GM12878 (cell line): ENCODE measurements around the gene IFNLR1. TPM values are rescaled to one million over a fixed set of nuclear protein-coding genes. Genes with fewer than 3 reads are reported as not detected.
A peak's percentile ranks its signal among the peaks of the same experiment; 100 is the strongest.

Source experiments
- BHLHE40 ChIP-seq, 2 experiments: fragments of 450-650 bp in 1 of 2; IDR thresholded peaks; 2 replicates each; pipeline ENCODE4 v1.6.1; 2011 to 2017; ENCODE audit warnings: low read depth in 2 of 2, borderline replicate concordance in 1 of 2, improper control_type of control experiment in 1 of 2, low read length in 1 of 2, mild to moderate bottlenecking in 1 of 2
- BRCA1 ChIP-seq: IDR thresholded peaks from 2 replicates; pipeline ENCODE4 v1.6.1; 2011; ENCODE audit warnings: low read depth, low read length, improper control_type of control experiment
- EP300 ChIP-seq, 2 experiments: fragments of 150-350 bp in 1 of 2; IDR thresholded peaks; 2 replicates each; pipeline ENCODE4 v1.6.1; 2011 to 2012; ENCODE audit warnings: low read depth in 2 of 2, low read length in 2 of 2, borderline replicate concordance in 1 of 2, improper control_type of control experiment in 1 of 2, inconsistent platforms in 1 of 2; ENCODE audit not compliant: control insufficient read depth in 1 of 2
- ETV6 ChIP-seq, 2 experiments: fragments of 450-650 bp in 1 of 2; IDR thresholded peaks in 1 of 2; conservative IDR thresholded peaks in 1 of 2; 2 replicates each; pipeline ENCODE4 v1.6.1; 2014; ENCODE audit warnings: antibody characterized with exemption in 1 of 2, borderline replicate concordance in 1 of 2, low read depth in 1 of 2, mild to moderate bottlenecking in 1 of 2, moderate library complexity in 1 of 2
- GABPA ChIP-seq: IDR thresholded peaks from 2 replicates; pipeline ENCODE4 v1.6.1; 2014; ENCODE audit warnings: antibody characterized with exemption, low read depth, mild to moderate bottlenecking, inconsistent platforms
- IKZF2 ChIP-seq, 2 experiments: fragments of 450-650 bp; IDR thresholded peaks; 2 replicates each; pipeline ENCODE4 v1.6.1; 2017; ENCODE audit warnings: mild to moderate bottlenecking in 2 of 2, moderate library complexity in 2 of 2
- KAT2A ChIP-seq: conservative IDR thresholded peaks from 2 replicates; pipeline ENCODE4 v1.6.1; 2011; ENCODE audit warnings: low read depth, low read length; ENCODE audit not compliant: control insufficient read depth
- MTA2 ChIP-seq: fragments of 450-650 bp; IDR thresholded peaks from 2 replicates; pipeline ENCODE4 v1.6.1; 2016; ENCODE audit warnings: low read depth, mild to moderate bottlenecking, moderate library complexity
- MTA3 ChIP-seq: IDR thresholded peaks from 2 replicates; pipeline ENCODE4 v1.6.1; 2012; ENCODE audit warnings: low read length, inconsistent platforms, borderline replicate concordance
- NBN ChIP-seq: fragments of 450-650 bp; IDR thresholded peaks from 2 replicates; pipeline ENCODE4 v1.6.1; 2016
- NFIC ChIP-seq: IDR thresholded peaks from 2 replicates; pipeline ENCODE4 v1.6.1; 2012; ENCODE audit warnings: low read depth, mild to moderate bottlenecking, inconsistent platforms, low read length, moderate library complexity
- NR2F1 ChIP-seq: fragments of 450-650 bp; conservative IDR thresholded peaks from 2 replicates; pipeline ENCODE4 v1.6.1; 2017; ENCODE audit warnings: mild to moderate bottlenecking
- POLR2A ChIP-seq: IDR thresholded peaks from 2 replicates; pipeline ENCODE4 v1.6.1; 2011; ENCODE audit warnings: low read depth, mild to moderate bottlenecking, low read length
- SMAD1 ChIP-seq: fragments of 450-650 bp; IDR thresholded peaks from 2 replicates; pipeline ENCODE4 v1.6.1; 2018; ENCODE audit warnings: mild to moderate bottlenecking, low read depth; ENCODE audit not compliant: partially characterized antibody
- SUPT20H ChIP-seq: IDR thresholded peaks from 2 replicates; pipeline ENCODE4 v1.6.1; 2011; ENCODE audit warnings: low read depth, mild to moderate bottlenecking, low read length, moderate library complexity, borderline replicate concordance; ENCODE audit not compliant: control insufficient read depth
- TCF12 ChIP-seq: IDR thresholded peaks from 2 replicates; pipeline ENCODE4 v1.6.1; 2011; ENCODE audit warnings: low read depth, mild to moderate bottlenecking, low read length
- TCF7 ChIP-seq: IDR thresholded peaks from 2 replicates; pipeline ENCODE4 v1.6.1; 2014; ENCODE audit warnings: antibody characterized with exemption, borderline replicate concordance
- ZZZ3 ChIP-seq: IDR thresholded peaks from 2 replicates; pipeline ENCODE4 v1.6.1; 2011; ENCODE audit warnings: low read depth; ENCODE audit not compliant: control insufficient read depth, insufficient read length
- polyA plus RNA-seq, 11 experiments: library from polyadenylated mRNA; depleted of rRNA in 4 of 11; unstranded in 6 of 11; stranded (reverse) in 5 of 11; fragments of >200 nt; fragmentation: Nextera tagmentation in 4 of 11; fragmentation: Illumina TruSeq in 1 of 11; extraction: Ambion mirVana in 4 of 11; extraction: Trizol in 1 of 11; gene quantifications; 1 replicate in 1 of 11; 2 replicates in 10 of 11; pipeline versions ENCODE4 v1.2.1 to v1.2.3, GENCODE V29; 2011 to 2016; ENCODE audit warnings: inconsistent platforms in 2 of 11, missing spikeins in 2 of 11, low read depth in 1 of 11
- total RNA-seq, 4 experiments: library from RNA; depleted of rRNA in 3 of 4; stranded (reverse); fragments of >200 nt in 3 of 4; fragmentation: Illumina TruSeq in 1 of 4; extraction: Trizol in 1 of 4; gene quantifications; 2 replicates each; pipeline versions ENCODE4 v1.2.1 to v1.2.3, GENCODE V29; 2013 to 2021
- TF ChIP-seq, protein P1 (sequence below): fragments of 450-650 bp; IDR thresholded peaks from 2 replicates; pipeline ENCODE4 v1.6.1; 2017; ENCODE audit warnings: mild to moderate bottlenecking

IFNLR1 gene
- total and polyA plus RNA-seq, 10 of the 15 experiments (the other 5 are each of a cell fraction or from before 2014, with no cell fraction given): 0.31 to 5.6 (median 3.9) TPM

DNA sequence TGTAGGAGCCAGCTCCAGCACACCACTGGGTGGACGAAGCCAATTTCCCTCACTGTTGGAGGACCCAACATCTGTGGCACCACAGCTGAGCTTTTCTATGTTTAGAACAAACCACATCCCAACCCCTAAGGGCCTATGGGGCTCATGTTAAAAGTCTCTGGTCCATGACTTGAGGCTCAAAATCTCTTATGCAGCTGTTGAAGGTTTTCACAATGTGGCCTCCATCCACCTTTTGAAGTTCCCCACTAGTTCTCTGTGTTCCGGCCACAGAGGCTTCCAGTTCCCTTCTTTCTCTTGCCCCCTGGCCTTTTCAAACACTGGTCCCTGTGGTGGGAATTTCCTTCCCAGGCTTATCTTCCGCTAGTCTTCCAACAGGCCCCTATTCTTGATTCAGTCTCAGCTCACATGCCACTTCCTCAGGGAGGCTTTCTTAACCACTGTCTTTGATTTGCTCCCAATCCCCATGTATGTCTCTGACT is 3.9 kb upstream of the IFNLR1 start (continued):
- TF ChIP-seq BHLHE40 (IDR thresholded peaks at IDR 0.05; ENCODE audit: borderline replicate concordance in 1 of 2, low read depth in 2 of 2, low read length in 1 of 2) (0 out of 4 replicates have a peak, but pooled peaks of 1 of the 2 experiments have one; percentile 24), POLR2A (no peak), GABPA (no peak), SUPT20H (no peak), KAT2A (no peak), ETV6 (conservative IDR thresholded peaks at IDR 0.05 in 1 of 2, IDR thresholded peaks at IDR 0.05 in 1 of 2; ENCODE audit: borderline replicate concordance in 1 of 2, low read depth in 1 of 2) (peak in 1 of 2 experiments; percentile 52; a peak in 2 of 4 replicates), TCF7 (peak; percentile 91), SMAD1 (no peak), MTA3 (peak; percentile 75), NFIC (peak; percentile 80; the same call in 1 of the 2 replicates), NR2F1 (peak; percentile 93), EP300 (IDR thresholded peaks at IDR 0.05; ENCODE audit: borderline replicate concordance in 1 of 2, control insufficient read depth in 1 of 2, low read depth in 2 of 2, low read length in 2 of 2) (peak in 1 of 2 experiments; percentile 37; a peak in 2 of 4 replicates), ZZZ3 (no peak), BRCA1 (no peak), TCF12 (peak; percentile 92), NBN (no peak), MTA2 (peak; percentile 54), IKZF2 (IDR thresholded peaks at IDR 0.05) (peak; percentile 87)
- TF ChIP-seq, protein P1, sequence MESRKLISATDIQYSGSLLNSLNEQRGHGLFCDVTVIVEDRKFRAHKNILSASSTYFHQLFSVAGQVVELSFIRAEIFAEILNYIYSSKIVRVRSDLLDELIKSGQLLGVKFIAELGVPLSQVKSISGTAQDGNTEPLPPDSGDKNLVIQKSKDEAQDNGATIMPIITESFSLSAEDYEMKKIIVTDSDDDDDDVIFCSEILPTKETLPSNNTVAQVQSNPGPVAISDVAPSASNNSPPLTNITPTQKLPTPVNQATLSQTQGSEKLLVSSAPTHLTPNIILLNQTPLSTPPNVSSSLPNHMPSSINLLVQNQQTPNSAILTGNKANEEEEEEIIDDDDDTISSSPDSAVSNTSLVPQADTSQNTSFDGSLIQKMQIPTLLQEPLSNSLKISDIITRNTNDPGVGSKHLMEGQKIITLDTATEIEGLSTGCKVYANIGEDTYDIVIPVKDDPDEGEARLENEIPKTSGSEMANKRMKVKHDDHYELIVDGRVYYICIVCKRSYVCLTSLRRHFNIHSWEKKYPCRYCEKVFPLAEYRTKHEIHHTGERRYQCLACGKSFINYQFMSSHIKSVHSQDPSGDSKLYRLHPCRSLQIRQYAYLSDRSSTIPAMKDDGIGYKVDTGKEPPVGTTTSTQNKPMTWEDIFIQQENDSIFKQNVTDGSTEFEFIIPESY: no peak
